Measurements from ENCODE around the gene TNS3. TPM values are rescaled to one million over a fixed set of nuclear protein-coding genes. Genes with fewer than 3 reads are reported as not detected.
"Not testable (repeated sequence)": the region's sequence is repeated elsewhere in the genome, so short reads cannot be mapped to it uniquely, and the experiment has no call there.

TNS3 gene
- total RNA-seq, 2 experiments from 2014 or later, result not detected

DNA sequence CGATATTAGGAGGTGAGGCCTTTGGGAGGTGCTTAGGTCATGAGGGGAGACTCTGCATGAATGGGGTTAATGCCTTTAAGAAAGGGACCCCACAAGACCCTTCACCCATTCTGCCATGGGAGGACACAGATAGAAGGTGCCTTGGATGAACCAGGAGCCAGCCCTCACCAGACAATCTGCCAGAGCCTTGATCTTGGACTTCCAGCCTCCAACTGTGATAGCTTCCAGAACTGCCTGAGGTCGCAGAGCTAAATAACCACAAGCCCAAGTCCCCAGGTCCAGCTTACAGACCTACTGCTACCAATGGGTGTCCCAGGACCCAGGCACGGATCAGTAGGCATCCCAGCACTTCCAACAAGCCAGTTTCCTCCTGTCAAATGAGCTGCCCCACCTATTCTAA lies 37.5 kb downstream of the TNS3 start:
- H3K27ac Mint-ChIP-seq, result no peak overlapping the region
- ChIA-PET POLR2A (no interaction called here), CTCF (interaction anchor here (0.6 kb wide), 1 partner anchor 1295 kb away, joined by 3 read pairs; no protein-coding TSS in a partner anchor)
- no peak overlapping the region for H3K4me3 Mint-ChIP-seq
- H3K36me3 Mint-ChIP-seq (ENCODE audit: low read depth), result no peaks in the 10 kb centered on the region
- H3K4me1 Mint-ChIP-seq, result no peaks in the 10 kb centered on the region
- H3K9me3 Mint-ChIP-seq, result no peaks in the 10 kb centered on the region
- no peaks in the 10 kb centered on the region for H3K27me3 Mint-ChIP-seq
- no peak for DNase-seq

DNA sequence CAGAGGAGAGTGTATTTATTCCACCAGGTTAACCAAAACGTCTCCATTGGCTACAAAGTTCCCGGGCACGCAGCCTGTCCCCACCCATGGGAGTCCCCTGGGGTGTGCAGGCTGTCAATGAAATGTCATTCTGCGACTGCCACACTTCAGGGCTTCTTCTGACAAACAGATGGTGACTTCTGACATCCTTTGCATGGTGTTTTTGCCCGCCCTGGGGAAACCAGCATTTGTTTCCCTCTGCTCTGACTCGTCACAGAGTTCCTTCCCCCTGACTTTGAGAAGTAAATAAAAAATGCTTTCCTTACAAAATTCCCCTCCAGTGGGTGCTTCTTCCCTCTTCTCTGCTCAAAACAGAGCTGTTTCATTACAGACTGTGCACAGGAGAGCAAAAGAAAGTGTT lies 38.2 kb downstream of the TNS3 start:
- ChIA-PET CTCF (no interaction called here), POLR2A (no interaction called here)
- H3K27ac Mint-ChIP-seq, result no peak overlapping the region
- H3K36me3 Mint-ChIP-seq (ENCODE audit: low read depth), result no peaks in the 10 kb centered on the region
- no peak for DNase-seq
- no peaks in the 10 kb centered on the region for H3K4me1 Mint-ChIP-seq
- H3K27me3 Mint-ChIP-seq, result peaks cover 1% of the 10 kb centered on the region
- no peaks in the 10 kb centered on the region for H3K9me3 Mint-ChIP-seq
- H3K4me3 Mint-ChIP-seq, result no peak overlapping the region

DNA sequence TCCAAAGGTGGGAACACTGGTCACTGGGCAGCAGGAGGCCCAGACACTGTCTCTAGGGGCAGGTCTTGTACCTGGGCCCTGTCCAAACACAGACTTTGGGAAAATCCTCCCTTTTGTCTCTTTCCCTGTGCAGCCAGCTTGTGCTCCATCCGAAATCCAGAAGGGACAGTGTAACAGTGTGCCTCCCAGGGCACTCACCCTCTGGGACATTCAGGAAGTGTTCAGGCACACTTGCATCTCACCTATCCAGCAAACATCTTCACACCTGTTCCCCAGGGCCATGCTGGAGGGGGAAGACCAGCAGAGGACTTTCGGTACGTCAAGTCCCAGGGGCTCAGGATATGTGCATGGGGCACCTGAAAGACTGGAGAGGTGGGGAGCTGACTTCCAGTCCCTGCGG lies 38.9 kb downstream of the TNS3 start:
- Mint-ChIP-seq H3K27ac (no peak overlapping the region), H3K4me1 (no peaks in the 10 kb centered on the region)

DNA sequence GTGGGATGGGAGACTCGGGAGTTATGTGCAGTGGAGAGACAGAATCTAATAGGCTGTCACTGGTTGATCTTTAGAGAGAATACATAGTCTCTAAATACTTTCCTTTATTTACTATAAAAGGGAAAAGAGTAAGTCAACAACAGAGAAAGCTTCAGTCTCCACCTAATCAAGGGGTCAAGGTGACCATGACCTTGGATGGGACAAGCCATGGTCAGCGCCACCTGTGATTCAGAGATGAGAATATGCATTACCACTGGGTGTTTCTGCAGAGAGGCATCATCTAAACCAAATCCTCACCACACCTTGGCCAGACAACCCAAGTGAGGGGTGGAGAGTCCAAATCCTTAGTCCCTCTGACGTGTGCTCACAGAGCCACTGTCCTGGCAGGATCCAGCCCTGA lies 39.9 kb downstream of the TNS3 start:
- Mint-ChIP-seq H3K27ac (no peak overlapping the region), H3K9me3 (no peaks in the 10 kb centered on the region), H3K36me3 (ENCODE audit: low read depth) (no peaks in the 10 kb centered on the region), H3K4me1 (no peaks in the 10 kb centered on the region), H3K27me3 (peaks cover 12% of the 10 kb centered on the region), H3K4me3 (no peak overlapping the region)
- DNase-seq, result no peak
- ChIA-PET POLR2A (no interaction called here), CTCF (no interaction called here)

More for the DNA sequence above, 38.9 kb downstream of the TNS3 start:
- ChIA-PET CTCF (no interaction called here), POLR2A (no interaction called here)
- peaks cover 6% of the 10 kb centered on the region for H3K27me3 Mint-ChIP-seq
- H3K4me3 Mint-ChIP-seq, result no peak overlapping the region
- no peaks in the 10 kb centered on the region for H3K9me3 Mint-ChIP-seq
- H3K36me3 Mint-ChIP-seq (ENCODE audit: low read depth), result no peaks in the 10 kb centered on the region
- no peak for DNase-seq

DNA sequence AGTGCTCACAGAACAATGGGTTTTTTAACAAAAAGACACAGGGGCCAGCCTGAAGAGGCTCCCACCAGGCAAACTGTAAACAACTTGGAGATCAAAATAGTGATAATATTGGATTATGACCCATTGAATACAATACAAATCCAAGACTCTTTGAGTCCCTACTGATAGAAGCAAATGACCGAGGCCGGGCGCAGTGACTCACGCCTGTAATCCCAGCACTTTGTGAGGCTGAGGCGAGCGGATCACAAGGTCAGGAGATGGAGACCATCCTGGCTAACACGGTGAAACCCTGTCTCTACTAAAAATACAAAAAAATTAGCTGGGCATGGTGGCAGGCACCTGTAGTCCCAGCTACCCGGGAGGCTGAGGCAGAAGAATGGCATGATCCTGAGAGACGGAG lies 40.4 kb downstream of the TNS3 start:
- H3K27ac Mint-ChIP-seq; H3K4me3 Mint-ChIP-seq; H3K4me1 Mint-ChIP-seq; CTCF ChIA-PET; H3K9me3 Mint-ChIP-seq; H3K36me3 Mint-ChIP-seq (ENCODE audit: low read depth); POLR2A ChIA-PET; DNase-seq: not testable (repeated sequence)
- peaks cover 14% of the 10 kb centered on the region for H3K27me3 Mint-ChIP-seq

DNA sequence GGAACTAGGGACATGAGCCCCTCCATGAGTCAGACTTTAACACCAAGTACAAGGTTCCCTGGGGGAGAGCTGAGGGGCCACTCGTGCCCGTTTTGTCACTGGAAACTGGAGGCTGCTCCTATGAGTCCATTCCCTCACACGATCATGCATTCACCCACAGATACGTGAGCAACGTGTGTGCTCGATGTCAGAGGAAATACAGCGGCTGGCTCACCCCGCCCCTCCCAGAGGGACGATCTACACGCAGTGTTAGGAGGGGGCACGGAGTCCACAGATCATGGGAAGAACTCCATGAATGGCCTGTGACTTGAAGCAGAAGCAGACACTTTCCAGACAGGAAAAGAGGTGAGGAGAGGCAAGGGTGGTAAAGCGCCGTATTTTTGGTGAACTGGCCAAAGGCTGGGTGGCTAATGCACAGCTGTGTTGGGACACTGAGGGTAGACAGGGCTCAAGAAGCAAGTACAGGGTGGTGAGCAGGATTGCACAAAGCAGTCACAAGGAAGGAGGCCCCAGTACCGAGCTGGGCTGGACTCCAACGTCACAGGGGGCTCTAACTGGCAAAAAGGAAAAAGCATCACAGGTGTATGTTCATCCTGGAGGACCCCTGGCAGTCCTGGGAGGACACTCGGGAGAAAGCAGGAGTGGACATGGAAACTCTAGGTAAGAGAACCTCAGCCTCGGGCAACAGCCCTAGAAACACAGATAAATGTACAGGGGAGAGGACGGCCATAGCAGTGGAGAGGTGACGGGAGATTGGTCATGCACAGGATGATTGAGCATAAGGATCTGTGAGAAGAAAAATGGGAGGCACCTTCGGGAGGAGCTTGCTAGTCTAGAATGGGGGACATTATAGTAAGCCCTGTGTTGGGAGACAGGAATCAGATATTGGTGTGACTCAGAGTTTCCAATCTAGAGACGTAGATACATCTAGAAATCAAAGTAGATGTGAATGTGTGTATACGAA lies 41.2 kb downstream of the TNS3 start:
- ChIA-PET POLR2A (no interaction called here), CTCF (no interaction called here)
- H3K27me3 Mint-ChIP-seq, result peaks cover 19% of the 10 kb centered on the region
- no peaks in the 10 kb centered on the region for H3K4me1 Mint-ChIP-seq
- no peak overlapping the region for H3K27ac Mint-ChIP-seq
- no peak overlapping the region for H3K4me3 Mint-ChIP-seq
- no peak for DNase-seq
- no peaks in the 10 kb centered on the region for H3K9me3 Mint-ChIP-seq
- no peaks in the 10 kb centered on the region for H3K36me3 Mint-ChIP-seq (ENCODE audit: low read depth)

DNA sequence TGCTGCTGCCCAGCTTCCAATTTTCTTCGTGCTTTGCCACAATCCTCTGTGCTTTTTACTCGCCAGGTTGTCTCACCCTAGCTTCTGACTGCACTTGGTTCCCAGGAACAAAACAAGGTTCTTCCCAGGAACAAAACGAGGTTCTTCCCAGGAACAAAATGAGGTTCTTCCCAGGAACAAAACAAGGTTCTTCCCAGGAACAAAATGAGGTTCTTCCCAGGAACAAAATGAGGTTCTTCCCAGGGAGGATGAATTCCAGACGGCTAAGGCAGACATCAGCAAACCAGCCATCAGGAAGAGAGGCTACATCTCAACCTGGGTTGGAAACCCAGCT lies 41.9 kb downstream of the TNS3 start:
- H3K9me3 Mint-ChIP-seq, result no peaks in the 10 kb centered on the region
- no peaks in the 10 kb centered on the region for H3K36me3 Mint-ChIP-seq (ENCODE audit: low read depth)
- H3K4me1 Mint-ChIP-seq, result no peaks in the 10 kb centered on the region
- ChIA-PET CTCF (no interaction called here), POLR2A (no interaction called here)
- DNase-seq, result no peak
- no peak overlapping the region for H3K27ac Mint-ChIP-seq
- H3K4me3 Mint-ChIP-seq, result no peak overlapping the region
- peaks cover 21% of the 10 kb centered on the region for H3K27me3 Mint-ChIP-seq

DNA sequence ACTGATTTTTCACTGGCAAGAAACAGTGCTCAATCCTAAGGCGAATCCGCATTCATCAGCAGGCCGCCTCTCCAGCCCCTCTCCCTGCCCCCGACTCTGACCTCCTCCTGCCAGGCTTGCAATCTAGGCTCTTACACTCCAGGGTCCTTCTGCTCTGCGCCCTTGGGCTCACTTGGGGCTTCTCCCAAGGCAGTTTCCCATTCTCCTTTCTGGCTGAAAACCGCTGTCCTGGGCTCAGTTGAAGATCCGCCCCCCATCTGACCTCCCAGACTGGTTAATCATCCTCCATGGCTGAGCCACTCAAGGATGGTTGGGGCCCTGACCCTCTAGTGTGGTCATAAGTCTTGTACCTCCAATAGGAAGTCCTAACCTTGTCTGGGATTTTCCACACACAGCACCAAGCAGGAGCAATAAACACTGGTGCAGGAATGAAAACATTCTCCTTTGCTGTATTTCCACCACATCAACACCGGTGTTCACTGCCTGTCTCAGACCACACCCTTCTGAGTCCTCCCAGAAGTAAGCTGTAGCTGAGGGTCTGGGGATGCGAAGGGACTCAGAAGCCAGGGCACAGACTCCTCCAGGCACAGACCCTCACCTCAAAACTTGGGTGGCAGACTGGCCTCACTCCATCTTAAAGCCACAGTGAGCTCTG lies 42.4 kb downstream of the TNS3 start:
- POLR2A ChIA-PET, result interaction anchor here (0.6 kb wide), 1 partner anchor 285 kb away, joined by 3 read pairs; no protein-coding TSS in a partner anchor
- CTCF ChIA-PET, result no interaction called here
- H3K27me3 Mint-ChIP-seq, result peaks cover 21% of the 10 kb centered on the region
- H3K9me3 Mint-ChIP-seq, result no peaks in the 10 kb centered on the region
- H3K4me1 Mint-ChIP-seq, result no peaks in the 10 kb centered on the region
- H3K36me3 Mint-ChIP-seq (ENCODE audit: low read depth), result no peaks in the 10 kb centered on the region
- no peak for DNase-seq
- H3K4me3 Mint-ChIP-seq, result no peak overlapping the region
- no peak overlapping the region for H3K27ac Mint-ChIP-seq

DNA sequence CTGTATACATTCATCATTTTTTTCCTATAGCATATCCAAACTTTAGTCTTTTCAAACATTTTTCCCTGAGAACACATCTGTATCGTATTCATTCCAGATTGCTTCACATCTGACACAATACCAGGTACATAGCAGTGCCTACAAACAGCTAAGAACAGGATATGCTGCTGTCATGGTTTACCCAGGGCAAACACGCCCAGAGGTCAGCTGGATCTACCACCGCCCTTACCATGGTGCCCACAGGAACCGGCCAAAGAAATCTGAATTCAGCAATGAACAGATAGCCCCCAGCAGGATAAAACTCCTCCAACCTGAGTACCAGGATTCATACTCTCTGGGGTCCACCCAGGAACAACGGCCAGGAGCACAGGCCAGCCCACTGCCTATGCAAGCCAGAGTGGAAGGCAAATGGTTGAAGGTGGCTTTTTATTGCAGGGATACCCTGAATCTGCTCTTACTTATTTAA lies 43.0 kb downstream of the TNS3 start:
- ChIA-PET CTCF (no interaction called here), POLR2A (no interaction called here)
- Mint-ChIP-seq H3K27me3 (peaks cover 21% of the 10 kb centered on the region), H3K9me3 (no peaks in the 10 kb centered on the region), H3K27ac (no peak overlapping the region), H3K4me3 (no peak overlapping the region), H3K4me1 (no peaks in the 10 kb centered on the region), H3K36me3 (ENCODE audit: low read depth) (no peaks in the 10 kb centered on the region)
- DNase-seq, result no peak

DNA sequence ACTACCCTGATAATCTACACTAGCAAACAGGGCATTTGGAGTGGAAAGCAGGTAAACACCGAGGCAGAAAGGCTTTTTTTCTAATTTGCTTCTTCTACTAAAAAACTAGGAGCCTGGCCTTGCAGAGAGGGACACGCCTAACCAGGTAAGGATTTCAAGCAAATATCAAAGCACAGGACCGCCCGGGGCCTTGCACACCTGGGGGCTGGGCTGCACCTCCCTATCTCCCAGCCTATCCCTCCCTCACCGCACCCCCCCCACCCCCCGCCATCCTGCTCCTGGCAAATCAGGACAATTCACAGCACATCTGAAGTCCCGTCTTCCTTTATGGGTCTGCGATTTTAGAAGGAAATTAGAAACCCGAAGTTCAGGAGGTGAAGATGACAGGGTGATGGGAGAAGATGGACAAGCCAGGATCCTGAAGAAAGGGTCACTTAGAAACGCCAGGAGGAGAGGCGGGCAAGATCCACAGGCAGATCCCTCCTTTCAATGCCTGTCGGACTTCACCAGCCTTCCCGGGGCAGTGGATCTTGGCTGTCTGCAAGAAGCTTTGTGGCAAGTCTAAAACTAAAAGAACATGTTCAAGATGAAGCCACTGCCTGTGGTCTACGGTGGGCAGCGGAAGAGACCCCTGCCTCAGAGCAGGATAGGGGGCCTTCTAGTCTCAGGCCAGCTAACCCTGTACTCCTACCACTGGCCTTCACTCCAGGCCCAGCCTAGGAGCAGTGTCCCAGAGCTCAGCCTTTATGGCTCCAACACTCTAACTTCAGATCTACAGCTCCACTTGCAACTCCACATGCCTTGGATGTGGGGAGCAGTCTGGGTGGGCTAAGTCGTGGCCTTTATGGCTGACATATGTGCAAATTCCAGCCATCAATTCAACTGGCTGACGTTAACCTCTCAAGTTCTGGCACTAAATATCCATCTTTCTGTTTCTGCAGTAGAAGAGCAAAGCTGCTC lies 43.9 kb downstream of the TNS3 start:
- no peak for DNase-seq
- POLR2A ChIA-PET, result no interaction called here
- Mint-ChIP-seq H3K36me3 (ENCODE audit: low read depth) (no peaks in the 10 kb centered on the region), H3K4me1 (no peaks in the 10 kb centered on the region), H3K27me3 (peaks cover 21% of the 10 kb centered on the region), H3K4me3 (no peak overlapping the region), H3K27ac (no peak overlapping the region), H3K9me3 (no peaks in the 10 kb centered on the region)
- CTCF ChIA-PET, result no interaction called here

DNA sequence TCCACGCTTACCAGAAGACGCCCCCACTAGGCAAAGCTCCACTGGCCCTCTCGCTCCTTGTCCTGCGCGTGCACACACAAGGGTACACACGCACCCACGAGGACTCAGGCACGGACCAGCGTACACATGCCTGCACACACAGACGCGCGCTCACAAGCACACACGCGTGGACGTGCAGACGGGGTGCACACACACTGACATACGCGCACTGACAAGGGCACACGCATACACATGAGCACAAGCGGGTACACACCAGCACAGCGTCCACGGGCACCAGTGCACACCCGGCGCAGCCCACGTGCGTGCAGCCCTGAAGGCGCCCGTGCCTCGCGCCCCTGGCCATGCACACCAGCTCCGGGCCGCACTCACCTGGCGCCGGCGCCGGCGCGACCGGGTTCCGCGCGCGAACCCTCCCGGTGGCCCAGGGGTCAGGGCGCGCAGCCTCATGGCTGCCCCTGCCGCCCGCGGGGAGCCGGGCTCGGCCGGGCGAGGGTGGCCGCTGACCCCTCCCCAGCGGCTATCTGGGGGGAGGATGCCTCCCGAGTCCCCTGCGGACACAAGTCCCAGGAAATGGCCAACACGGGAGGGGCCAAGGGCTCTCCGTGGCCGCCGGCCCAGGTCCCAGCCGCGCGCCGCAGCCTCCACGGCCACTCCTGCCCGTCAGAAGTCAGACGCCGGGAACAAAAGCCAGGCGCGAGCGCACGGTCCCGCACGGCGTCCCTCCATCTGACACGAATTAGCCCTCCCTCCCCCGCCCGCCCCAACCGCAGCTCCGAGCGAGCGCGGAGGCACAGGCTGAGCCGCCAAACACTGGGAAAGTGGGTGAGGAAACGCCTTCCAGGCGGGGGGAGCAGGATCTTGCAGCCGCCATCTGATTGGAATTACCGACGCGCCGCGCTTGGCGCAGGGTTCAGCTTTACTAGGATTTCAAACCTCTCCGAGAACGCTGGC lies 45.0 kb downstream of the TNS3 start:
- no peak for DNase-seq
- Mint-ChIP-seq H3K27ac (no peak overlapping the region), H3K27me3 (peaks cover 21% of the 10 kb centered on the region), H3K4me3 (no peak overlapping the region), H3K4me1 (no peaks in the 10 kb centered on the region), H3K9me3 (no peaks in the 10 kb centered on the region), H3K36me3 (ENCODE audit: low read depth) (no peaks in the 10 kb centered on the region)
- POLR2A ChIA-PET, result no interaction called here
- CTCF ChIA-PET, result no interaction called here

All from activated CD4-positive, alpha-beta T cell treated with anti-CD3 and anti-CD28 coated beads, Interleukin-2, amount 10 ng/mL, durations not matched to agents 7 days and 5 days (primary cell).